ENCODE results near the gene PLPPR3.

Gene PLPPR3

DNA sequence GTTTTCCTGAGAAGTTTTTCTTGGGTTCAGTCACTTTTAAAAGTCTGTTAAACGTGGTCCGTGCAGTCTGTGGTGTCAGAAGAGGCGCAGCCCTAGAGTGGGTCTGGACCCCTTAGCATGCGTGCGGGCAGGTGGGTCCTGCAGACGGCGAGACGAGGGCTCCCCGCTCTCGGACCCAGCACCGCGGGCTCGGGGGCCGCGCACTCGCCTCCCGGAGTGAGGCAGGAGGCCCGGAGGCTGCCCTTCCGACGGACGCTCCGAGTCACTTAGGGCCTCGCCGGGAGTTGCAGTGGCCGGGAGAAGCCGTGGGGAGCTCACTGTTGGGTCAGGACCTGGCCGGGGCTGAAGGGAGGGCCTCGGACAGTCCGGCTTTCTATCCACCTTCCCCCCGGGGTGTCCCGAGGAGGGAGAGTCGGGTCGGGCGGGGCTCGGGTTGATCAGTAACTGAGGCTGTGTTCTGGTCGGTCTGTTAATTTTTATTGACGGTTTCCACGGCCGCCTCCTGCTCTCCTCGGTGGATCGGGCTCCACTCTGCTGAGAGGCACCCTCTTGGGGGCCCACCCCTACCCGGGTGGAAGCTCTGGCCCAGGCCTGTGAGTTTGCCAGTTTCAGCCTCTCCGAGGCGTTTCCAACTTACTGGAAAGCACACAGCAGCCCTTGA, 23.2 kb downstream of the PLPPR3 start:
- H3K9ac ChIP-seq (ENCODE audit: low read depth, low read length, poor library complexity) = peak overlapping the region; percentile 97
- H2BK12ac ChIP-seq (ENCODE audit: low read length) = no peak overlapping the region
- WGBS, 2 donors (ENCODE audit: extremely low coverage in 2 of 2, insufficient read length in 2 of 2, insufficient replicate concordance in 1 of 2) = no CpG with 5 or more reads among the region's 44 CpGs
- H3K27ac ChIP-seq (replicated peaks; ENCODE audit: low read length) = peak overlapping the region; percentile 43
- H2AFZ ChIP-seq (ENCODE audit: low read length) = no peak overlapping the region
- no peak overlapping the region for H4K8ac ChIP-seq (ENCODE audit: low read depth, low read length)
- peaks cover 18 to 32% of the 10 kb centered on the region in 2 donors for H3K4me1 ChIP-seq (ENCODE audit: control insufficient read depth in 2 of 2, insufficient read depth in 1 of 2, low read depth in 1 of 2, low read length in 2 of 2)
- peaks cover 28 to 54% of the 10 kb centered on the region in 2 donors for H3K36me3 ChIP-seq (replicated peaks in 1 of 2; ENCODE audit: control insufficient read depth in 2 of 2, insufficient read depth in 2 of 2, low read length in 2 of 2)
- peak overlapping the region; percentile 87 for H2BK5ac ChIP-seq (ENCODE audit: low read length)
- peak overlapping the region; percentile 89 to 98 for H3K4me3 ChIP-seq (ENCODE audit: low read length in 2 of 2)
- peak overlapping the region; percentile 74 for H3K18ac ChIP-seq (ENCODE audit: low read length)
- no peak overlapping the region for H2BK120ac ChIP-seq (ENCODE audit: low read depth, low read length)
- H2BK15ac ChIP-seq (ENCODE audit: low read length) = no peak overlapping the region
- peak overlapping the region; percentile 87 for H3K23ac ChIP-seq (ENCODE audit: low read depth, low read length, poor library complexity)
- DNase-seq (ENCODE audit: low spot score) = no peak
- H3K9me3 ChIP-seq (replicated peaks in 1 of 2; ENCODE audit: control insufficient read depth in 2 of 2, insufficient read depth in 1 of 2, low read depth in 1 of 2, low read length in 2 of 2) = no peaks in the 10 kb centered on the region
- no peak overlapping the region for H4K91ac ChIP-seq (ENCODE audit: low read depth, low read length, poor library complexity)
- H3K14ac ChIP-seq (ENCODE audit: low read length) = peak overlapping the region; percentile 84
- H3K4ac ChIP-seq (ENCODE audit: low read length) = no peak overlapping the region
- H3K27me3 ChIP-seq (ENCODE audit: control insufficient read depth in 3 of 3, insufficient read depth in 3 of 3, low read depth in 1 of 3, low read length in 3 of 3) = no peaks in the 10 kb centered on the region
- peak overlapping the region; percentile 83 for H2AK5ac ChIP-seq (ENCODE audit: low read depth, low read length)
- peak overlapping the region; percentile 93 for H3K4me2 ChIP-seq (ENCODE audit: insufficient read depth, low read length, poor library complexity, severe bottlenecking)
- H3K79me1 ChIP-seq (ENCODE audit: low read depth, low read length) = peaks cover 13% of the 10 kb centered on the region

DNA sequence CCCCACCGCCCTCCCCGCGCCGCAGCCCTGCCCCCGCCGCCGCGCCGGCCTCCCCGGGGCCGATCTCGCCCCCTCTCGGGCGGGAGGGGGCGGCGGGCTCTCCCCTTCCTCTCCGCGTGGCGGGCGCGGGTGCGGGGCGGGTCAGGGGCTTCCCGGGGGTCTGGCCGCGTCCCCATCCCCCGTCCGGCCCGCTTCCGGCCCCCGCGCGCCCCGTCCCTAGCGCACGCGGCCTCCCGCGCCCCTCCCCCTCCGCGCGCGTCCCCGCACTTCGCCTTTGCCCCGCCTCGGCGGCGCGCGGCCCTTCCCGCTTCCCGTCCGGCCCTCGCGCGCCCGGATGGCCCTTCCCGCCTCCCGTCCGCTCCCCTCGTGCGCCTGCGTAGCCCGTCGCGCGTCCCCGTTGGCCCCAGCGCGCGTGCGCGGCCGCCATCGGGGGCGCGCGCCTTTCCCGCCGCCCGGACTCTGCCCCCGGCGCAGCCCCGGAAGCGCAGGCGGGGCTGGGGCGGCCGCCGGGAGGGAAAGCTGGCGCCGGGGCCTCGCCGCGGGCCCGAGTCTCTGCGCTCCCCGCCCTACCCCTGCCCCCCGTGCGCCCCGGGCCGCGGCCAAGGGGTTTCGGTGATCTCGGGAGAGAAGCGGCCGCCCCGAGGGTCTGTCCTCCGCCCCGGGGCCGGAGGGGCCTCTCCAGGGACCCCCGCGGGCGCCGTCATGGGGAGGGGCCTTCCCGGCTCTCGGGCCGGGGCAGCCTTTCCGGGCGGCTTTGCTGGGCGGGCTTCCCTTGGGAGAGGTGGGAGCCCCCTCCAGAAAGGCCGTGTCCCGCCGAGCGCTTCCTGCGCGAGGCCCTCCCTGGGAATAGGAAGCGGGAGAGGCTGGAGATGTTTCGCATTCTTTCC, 24.0 kb downstream of the PLPPR3 start:
- Histone ChIP-seq H3K4me2 (ENCODE audit: insufficient read depth, low read length, poor library complexity, severe bottlenecking) (peak overlapping the region; percentile 93), H4K91ac (ENCODE audit: low read depth, low read length, poor library complexity) (no peak overlapping the region), H3K4me1 (ENCODE audit: control insufficient read depth in 2 of 2, insufficient read depth in 1 of 2, low read depth in 1 of 2, low read length in 2 of 2) (peaks cover 18 to 32% of the 10 kb centered on the region in 2 donors), H2BK120ac (ENCODE audit: low read depth, low read length) (no peak overlapping the region), H2BK12ac (ENCODE audit: low read length) (no peak overlapping the region), H3K27ac (replicated peaks; ENCODE audit: low read length) (peak overlapping the region; percentile 94), H2AK5ac (ENCODE audit: low read depth, low read length) (peak overlapping the region; percentile 83), H2BK15ac (ENCODE audit: low read length) (no peak overlapping the region), H3K18ac (ENCODE audit: low read length) (peak overlapping the region; percentile 95), H3K79me1 (ENCODE audit: low read depth, low read length) (peaks cover 11% of the 10 kb centered on the region), H3K4me3 (ENCODE audit: low read length in 2 of 2) (peak overlapping the region; percentile 89 to 98), H2AFZ (ENCODE audit: low read length) (peak overlapping the region; percentile 67), H4K8ac (ENCODE audit: low read depth, low read length) (no peak overlapping the region), H3K9me3 (replicated peaks in 1 of 2; ENCODE audit: control insufficient read depth in 2 of 2, insufficient read depth in 1 of 2, low read depth in 1 of 2, low read length in 2 of 2) (no peaks in the 10 kb centered on the region), H3K4ac (ENCODE audit: low read length) (no peak overlapping the region), H2BK5ac (ENCODE audit: low read length) (peak overlapping the region; percentile 87), H3K23ac (ENCODE audit: low read depth, low read length, poor library complexity) (peak overlapping the region; percentile 99), H3K36me3 (replicated peaks in 1 of 2; ENCODE audit: control insufficient read depth in 2 of 2, insufficient read depth in 2 of 2, low read length in 2 of 2) (peaks cover 21 to 46% of the 10 kb centered on the region in 2 donors), H3K9ac (ENCODE audit: low read depth, low read length, poor library complexity) (peak overlapping the region; percentile 97), H3K14ac (ENCODE audit: low read length) (peak overlapping the region; percentile 84), H3K27me3 (ENCODE audit: control insufficient read depth in 3 of 3, insufficient read depth in 3 of 3, low read depth in 1 of 3, low read length in 3 of 3) (no peaks in the 10 kb centered on the region)
- WGBS, 2 donors (ENCODE audit: extremely low coverage in 2 of 2, insufficient read length in 2 of 2, insufficient replicate concordance in 1 of 2) = no CpG with 5 or more reads among the region's 129 CpGs
- DNase-seq (ENCODE audit: low spot score) = peak; percentile 86

DNA sequence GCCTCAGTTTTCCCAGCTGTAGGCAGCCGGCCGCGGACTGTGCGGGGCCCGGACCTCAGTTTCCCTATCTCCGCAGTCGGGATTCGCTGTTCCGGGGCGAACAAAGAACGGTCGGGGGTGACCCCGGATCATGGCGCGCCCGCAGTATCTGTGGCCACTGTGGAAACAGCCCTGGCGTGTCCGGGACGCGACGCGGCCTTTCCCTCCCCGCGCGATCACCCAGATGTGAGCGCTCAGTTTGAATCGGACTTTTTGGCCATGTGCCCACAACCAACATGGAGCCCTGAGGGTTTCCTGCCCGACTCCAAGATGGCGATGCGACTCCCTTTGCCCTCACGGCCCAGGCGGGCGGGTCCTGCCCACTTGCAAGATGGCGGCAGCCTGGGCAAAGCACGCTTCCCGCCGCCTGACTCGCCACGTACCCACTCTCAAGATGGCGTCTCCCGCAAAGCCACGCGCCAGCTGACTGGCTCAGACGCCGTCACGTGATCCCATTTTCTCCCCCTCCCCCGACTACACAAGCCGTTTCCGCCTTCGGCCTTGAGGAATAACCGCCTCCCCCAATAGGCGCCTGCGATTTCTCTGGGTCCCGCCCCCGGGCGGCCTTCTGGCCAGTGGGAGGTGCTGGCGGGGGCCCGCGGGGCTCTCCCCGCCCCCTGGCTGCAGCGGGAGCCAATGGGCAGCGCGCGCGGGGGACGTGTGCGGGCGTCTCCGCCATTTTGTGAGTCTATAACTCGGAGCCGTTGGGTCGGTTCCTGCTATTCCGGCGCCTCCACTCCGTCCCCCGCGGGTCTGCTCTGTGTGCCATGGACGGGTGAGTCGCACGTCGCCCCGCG, 24.8 kb downstream of the PLPPR3 start, which contains the start of gene PTBP1:
PTBP1 (plus strand) TSS at position 761 of the 836 bp plus-strand sequence; CDS start at position 807, 46 bp downstream.
- H4K8ac ChIP-seq (ENCODE audit: low read depth, low read length) = peak within 1 kb of the TSS; percentile 96
- H3K4me3 ChIP-seq (ENCODE audit: low read length in 2 of 2) = peak within 1 kb of the TSS; percentile 89 to 98
- WGBS, 2 donors (ENCODE audit: extremely low coverage in 2 of 2, insufficient read length in 2 of 2, insufficient replicate concordance in 1 of 2) = no CpG with 5 or more reads among the region's 83 CpGs

More for the DNA sequence above, 24.8 kb downstream of the PLPPR3 start, which contains the start of gene PTBP1:
- peak within 1 kb of the TSS; percentile 99 for H3K18ac ChIP-seq (ENCODE audit: low read length)
- peak within 1 kb of the TSS; percentile 81 for H2BK15ac ChIP-seq (ENCODE audit: low read length)
- H3K9ac ChIP-seq (ENCODE audit: low read depth, low read length, poor library complexity) = peak within 1 kb of the TSS; percentile 97
- no peak within 1 kb of the TSS for H3K4ac ChIP-seq (ENCODE audit: low read length)
- DNase-seq (ENCODE audit: low spot score) = peak; percentile 100
- peak within 1 kb of the TSS; percentile 87 for H2BK5ac ChIP-seq (ENCODE audit: low read length)
- peaks cover 15 to 25% of the 10 kb centered on the region in 2 donors for H3K4me1 ChIP-seq (ENCODE audit: control insufficient read depth in 2 of 2, insufficient read depth in 1 of 2, low read depth in 1 of 2, low read length in 2 of 2)
- no peak within 1 kb of the TSS for H2BK120ac ChIP-seq (ENCODE audit: low read depth, low read length)
- no peak within 1 kb of the TSS for H2BK12ac ChIP-seq (ENCODE audit: low read length)
- peak within 1 kb of the TSS; percentile 99 for H3K4me2 ChIP-seq (ENCODE audit: insufficient read depth, low read length, poor library complexity, severe bottlenecking)
- H3K27ac ChIP-seq (replicated peaks; ENCODE audit: low read length) = peak within 1 kb of the TSS; percentile 94
- no peaks in the 10 kb centered on the region for H3K9me3 ChIP-seq (replicated peaks in 1 of 2; ENCODE audit: control insufficient read depth in 2 of 2, insufficient read depth in 1 of 2, low read depth in 1 of 2, low read length in 2 of 2)
- peaks cover 9% of the 10 kb centered on the region for H3K79me1 ChIP-seq (ENCODE audit: low read depth, low read length)
- H3K36me3 ChIP-seq (replicated peaks in 1 of 2; ENCODE audit: control insufficient read depth in 2 of 2, insufficient read depth in 2 of 2, low read length in 2 of 2) = peaks cover 21 to 38% of the 10 kb centered on the region in 2 donors
- peak within 1 kb of the TSS; percentile 84 for H3K14ac ChIP-seq (ENCODE audit: low read length)
- peak within 1 kb of the TSS; percentile 85 for H4K91ac ChIP-seq (ENCODE audit: low read depth, low read length, poor library complexity)
- no peaks in the 10 kb centered on the region for H3K27me3 ChIP-seq (ENCODE audit: control insufficient read depth in 3 of 3, insufficient read depth in 3 of 3, low read depth in 1 of 3, low read length in 3 of 3)
- H2AK5ac ChIP-seq (ENCODE audit: low read depth, low read length) = peak within 1 kb of the TSS; percentile 100
- peak within 1 kb of the TSS; percentile 99 for H3K23ac ChIP-seq (ENCODE audit: low read depth, low read length, poor library complexity)
- H2AFZ ChIP-seq (ENCODE audit: low read length) = peak within 1 kb of the TSS; percentile 96

Data from neuronal stem cell (in vitro differentiated cells).